NCI-H1694 treated with DMSO at 0.1 percent for 48 hours (cell line): ENCODE measurements around the gene STAG1.
"Not testable (repeated sequence)": the region's sequence is repeated elsewhere in the genome, so short reads cannot be mapped to it uniquely, and the experiment has no call there.

Experiments
- DNase-seq: peaks from one replicate; lab custom pipeline; 2025; lab: John Stamatoyannopoulos, UW

The STAG1 gene

GRCh38 chr3:136645915-136646314, 106.3 kb downstream of the STAG1 start:
- DNase-seq = no peak

GRCh38 chr3:136644212-136644611, 108.0 kb downstream of the STAG1 start:
- no peak for DNase-seq

- DNase-seq = not testable (repeated sequence)
Observed at GRCh38 chr3:136643380-136643779, 108.8 kb downstream of the STAG1 start.

GRCh38 chr3:136642711-136643110, 109.5 kb downstream of the STAG1 start:
- no peak for DNase-seq

GRCh38 chr3:136639069-136639468, 113.1 kb downstream of the STAG1 start:
- no peak for DNase-seq

GRCh38 chr3:136637176-136637575, 115.0 kb downstream of the STAG1 start:
- no peak for DNase-seq

- no peak for DNase-seq
Observed at GRCh38 chr3:136634821-136635220, 117.4 kb downstream of the STAG1 start.

- DNase-seq = no peak
Observed at GRCh38 chr3:136632625-136633081, 119.5 kb downstream of the STAG1 start.

GRCh38 chr3:136631424-136631823, 120.8 kb downstream of the STAG1 start:
- no peak for DNase-seq

- no peak for DNase-seq
Observed at GRCh38 chr3:136630915-136631314, 121.3 kb downstream of the STAG1 start.

GRCh38 chr3:136626493-136626892, 125.7 kb downstream of the STAG1 start:
- DNase-seq = no peak

GRCh38 chr3:136624894-136625815, 127.0 kb downstream of the STAG1 start:
- no peak for DNase-seq

GRCh38 chr3:136624371-136624770, 127.8 kb downstream of the STAG1 start:
- DNase-seq = no peak

- no peak for DNase-seq
Observed at GRCh38 chr3:136621628-136622027, 130.6 kb downstream of the STAG1 start.

GRCh38 chr3:136620436-136620835, 131.7 kb downstream of the STAG1 start:
- DNase-seq = no peak

- DNase-seq = not testable (repeated sequence)
Observed at GRCh38 chr3:136617969-136618525, 134.1 kb downstream of the STAG1 start.

GRCh38 chr3:136617198-136617597, 135.0 kb downstream of the STAG1 start:
- no peak for DNase-seq

- no peak for DNase-seq
Observed at GRCh38 chr3:136612512-136612911, 139.7 kb downstream of the STAG1 start.

- no peak for DNase-seq
Observed at GRCh38 chr3:136606990-136607389, 145.2 kb downstream of the STAG1 start.

GRCh38 chr3:136606216-136606615, 146.0 kb downstream of the STAG1 start:
- DNase-seq = not testable (repeated sequence)

- no peak for DNase-seq
Observed at GRCh38 chr3:136604961-136605360, 147.2 kb downstream of the STAG1 start.

GRCh38 chr3:136602818-136603217, 149.4 kb downstream of the STAG1 start:
- DNase-seq = no peak
